NB4 (cell line): ENCODE data around the gene PSMB3.

ENCODE experiments used
- CTCF ChIP-seq: IDR thresholded peaks from one replicate; pipeline ENCODE4 v1.5.1; 2012; ENCODE audit warnings: low read depth, low read length
- POLR2A ChIP-seq: IDR thresholded peaks from 2 replicates; pipeline ENCODE4 v1.6.1; 2011; ENCODE audit warnings: mild to moderate bottlenecking; ENCODE audit not compliant: insufficient read length; ENCODE audit errors: extremely low read depth

GRCh38 chr17:38728290-38728831 lies 24.2 kb upstream of the PSMB3 start:
- TF ChIP-seq POLR2A (no peak), CTCF (no peak)
